ENCODE data around the gene MCC. TPM values are rescaled to one million over a fixed set of nuclear protein-coding genes. Genes with fewer than 3 reads are reported as not detected.

The MCC gene
- total RNA-seq, 1 donor from 2014 or later = 31.9 TPM

- DNase-seq (ENCODE audit: missing footprints) (no peak), ATAC-seq (no peak)
- intact Hi-C loops (cut with DNase I) = no loop called here
Observed at GRCh38 chr5:113187906-113188305, 300.3 kb downstream of the MCC start.

- intact Hi-C loops (cut with DNase I) = no loop called here
- ATAC-seq (no peak), DNase-seq (ENCODE audit: missing footprints) (no peak)
Observed at GRCh38 chr5:113186061-113186460, 302.2 kb downstream of the MCC start.

GRCh38 chr5:113183694-113184093, 304.6 kb downstream of the MCC start:
- ATAC-seq (no peak), DNase-seq (ENCODE audit: missing footprints) (no peak)
- intact Hi-C loops (cut with DNase I) = no loop called here

GRCh38 chr5:113182658-113183344, 305.5 kb downstream of the MCC start:
- no peak for ATAC-seq
- DNase-seq (ENCODE audit: missing footprints) = no peak
- intact Hi-C loops (cut with DNase I) = no loop called here

- no peak for ATAC-seq
- DNase-seq (ENCODE audit: missing footprints) = no peak
- intact Hi-C loops (cut with DNase I) = no loop called here
Observed at GRCh38 chr5:113181853-113182490, 306.3 kb downstream of the MCC start.

GRCh38 chr5:113181409-113181808, 306.8 kb downstream of the MCC start:
- intact Hi-C loops (cut with DNase I) = no loop called here
- DNase-seq (ENCODE audit: missing footprints) (no peak), ATAC-seq (no peak)

- intact Hi-C loops (cut with DNase I) = no loop called here
- DNase-seq (ENCODE audit: missing footprints) = no peak
- no peak for ATAC-seq
Observed at GRCh38 chr5:113179156-113179555, 309.1 kb downstream of the MCC start.

- intact Hi-C loops (cut with DNase I) = no loop called here
- peak; percentile 82 for ATAC-seq
Observed at GRCh38 chr5:113178073-113178779, 310.0 kb downstream of the MCC start.

GRCh38 chr5:113177225-113177624, 311.0 kb downstream of the MCC start:
- intact Hi-C loops (cut with DNase I) = no loop called here
- ATAC-seq (no peak), DNase-seq (ENCODE audit: missing footprints) (no peak)

More at GRCh38 chr5:113178073-113178779, 310.0 kb downstream of the MCC start:
- DNase-seq (ENCODE audit: missing footprints) = no peak

GRCh38 chr5:113176734-113177133, 311.5 kb downstream of the MCC start:
- ATAC-seq (no peak), DNase-seq (ENCODE audit: missing footprints) (no peak)
- intact Hi-C loops (cut with DNase I) = no loop called here

GRCh38 chr5:113176196-113176595, 312.1 kb downstream of the MCC start:
- no peak for ATAC-seq
- intact Hi-C loops (cut with DNase I) = no loop called here
- no peak for DNase-seq (ENCODE audit: missing footprints)

GRCh38 chr5:113172231-113172826, 315.9 kb downstream of the MCC start:
- no peak for ATAC-seq
- intact Hi-C loops (cut with DNase I) = no loop called here
- DNase-seq (ENCODE audit: missing footprints) = no peak

- ATAC-seq = no peak
- DNase-seq (ENCODE audit: missing footprints) = no peak
- intact Hi-C loops (cut with DNase I) = no loop called here
Observed at GRCh38 chr5:113171520-113171919, 316.7 kb downstream of the MCC start.

GRCh38 chr5:113170707-113171106, 317.5 kb downstream of the MCC start:
- no peak for DNase-seq (ENCODE audit: missing footprints)
- intact Hi-C loops (cut with DNase I) = no loop called here
- ATAC-seq = no peak

GRCh38 chr5:113169720-113170119, 318.5 kb downstream of the MCC start:
- intact Hi-C loops (cut with DNase I) = no loop called here
- DNase-seq (ENCODE audit: missing footprints) = no peak
- ATAC-seq = no peak

GRCh38 chr5:113167985-113168384, 320.3 kb downstream of the MCC start:
- ATAC-seq = no peak
- DNase-seq (ENCODE audit: missing footprints) = no peak
- intact Hi-C loops (cut with DNase I) = no loop called here

GRCh38 chr5:113166852-113167366, 321.3 kb downstream of the MCC start:
- DNase-seq (ENCODE audit: missing footprints) (no peak), ATAC-seq (no peak)
- intact Hi-C loops (cut with DNase I) = no loop called here

GRCh38 chr5:113166261-113166660, 322.0 kb downstream of the MCC start:
- ATAC-seq (peak; percentile 49), DNase-seq (ENCODE audit: missing footprints) (no peak)
- intact Hi-C loops (cut with DNase I) = no loop called here

- ATAC-seq (no peak), DNase-seq (ENCODE audit: missing footprints) (no peak)
- intact Hi-C loops (cut with DNase I) = loop anchor here (5.0 kb wide), 1 partner anchor 72 kb away; no protein-coding TSS in a partner anchor
Observed at GRCh38 chr5:113164021-113164420, 324.2 kb downstream of the MCC start.

Data from Right ventricle myocardium inferior (tissue), 1 donor.